Measurements from ENCODE around the gene UNC13C.
A peak's percentile ranks its signal among the peaks of the same experiment; 100 is the strongest.
"Not testable (repeated sequence)": the region's sequence is repeated elsewhere in the genome, so short reads cannot be mapped to it uniquely, and the experiment has no call there.

UNC13C gene

GRCh38 chr15:54307252-54307902, 329.1 kb downstream of the UNC13C start:
- DNase-seq: no peak

- DNase-seq: no peak
Measured at GRCh38 chr15:54307926-54308325, 329.7 kb downstream of the UNC13C start.

- DNase-seq: no peak
Measured at GRCh38 chr15:54312528-54312927, 334.3 kb downstream of the UNC13C start.

- DNase-seq: no peak
Measured at GRCh38 chr15:54321426-54321825, 343.2 kb downstream of the UNC13C start.

- no peak for DNase-seq
Measured at GRCh38 chr15:54322341-54322740, 344.1 kb downstream of the UNC13C start.

- no peak for DNase-seq
Measured at GRCh38 chr15:54345301-54345700, 367.1 kb downstream of the UNC13C start.

GRCh38 chr15:54345827-54346226, 367.6 kb downstream of the UNC13C start:
- no peak for DNase-seq

- peak; percentile 2 for DNase-seq
Measured at GRCh38 chr15:54347082-54347827, 369.0 kb downstream of the UNC13C start.

GRCh38 chr15:54353726-54354125, 375.5 kb downstream of the UNC13C start:
- DNase-seq: no peak

GRCh38 chr15:54354341-54354740, 376.1 kb downstream of the UNC13C start:
- no peak for DNase-seq

GRCh38 chr15:54364961-54365360, 386.7 kb downstream of the UNC13C start:
- no peak for DNase-seq

- DNase-seq: no peak
Measured at GRCh38 chr15:54373332-54373731, 395.1 kb downstream of the UNC13C start.

- no peak for DNase-seq
Measured at GRCh38 chr15:54374184-54374952, 396.1 kb downstream of the UNC13C start.

- DNase-seq: no peak
Measured at GRCh38 chr15:54387799-54388198, 409.6 kb downstream of the UNC13C start.

GRCh38 chr15:54388746-54389145, 410.5 kb downstream of the UNC13C start:
- DNase-seq: no peak

- DNase-seq: no peak
Measured at GRCh38 chr15:54410481-54410880, 432.2 kb downstream of the UNC13C start.

- no peak for DNase-seq
Measured at GRCh38 chr15:54424171-54424570, 445.9 kb downstream of the UNC13C start.

GRCh38 chr15:54428596-54428995, 450.4 kb downstream of the UNC13C start:
- DNase-seq: no peak

- not testable (repeated sequence) for DNase-seq
Measured at GRCh38 chr15:54450288-54450687, 472.0 kb downstream of the UNC13C start.

- DNase-seq: no peak
Measured at GRCh38 chr15:54456413-54456812, 478.2 kb downstream of the UNC13C start.

GRCh38 chr15:54462511-54462913, 484.3 kb downstream of the UNC13C start:
- DNase-seq: no peak

- no peak for DNase-seq
Measured at GRCh38 chr15:54481819-54482218, 503.6 kb downstream of the UNC13C start.

GRCh38 chr15:54482251-54482650, 504.0 kb downstream of the UNC13C start:
- DNase-seq: no peak

- no peak for DNase-seq
Measured at GRCh38 chr15:54500330-54500729, 522.1 kb downstream of the UNC13C start.

Data from activated CD4-positive, alpha-beta T cell treated with anti-CD3 and anti-CD28 coated beads, Interleukin-2, amount 50 U/mL, for 16 hours (primary cell).